ENCODE data around the gene USHBP1.

The USHBP1 gene

GRCh38 chr19:17260842-17261325 lies 3.7 kb downstream of the USHBP1 start:
- peak; percentile 67 for DNase-seq

- DNase-seq, result no peak
Observed at GRCh38 chr19:17259934-17260333, 4.6 kb downstream of the USHBP1 start.

GRCh38 chr19:17259118-17259780 lies 5.3 kb downstream of the USHBP1 start:
- no peak for DNase-seq

GRCh38 chr19:17256130-17256529 lies 8.4 kb downstream of the USHBP1 start:
- no peak for DNase-seq

- no peak for DNase-seq
Observed at GRCh38 chr19:17255150-17255621, 9.4 kb downstream of the USHBP1 start.

GRCh38 chr19:17254636-17255035 lies 9.9 kb downstream of the USHBP1 start:
- DNase-seq, result no peak

- DNase-seq, result no peak
Observed at GRCh38 chr19:17249887-17250548, 14.5 kb downstream of the USHBP1 start.

- no peak for DNase-seq
Observed at GRCh38 chr19:17248011-17248776, 16.4 kb downstream of the USHBP1 start.

- no peak for DNase-seq
Observed at GRCh38 chr19:17246681-17247425, 17.7 kb downstream of the USHBP1 start.

GRCh38 chr19:17245535-17245984 lies 19.0 kb downstream of the USHBP1 start, which contains the start of gene NR2F6:
NR2F6 (minus strand) TSS chr19:17245919; CDS start chr19:17245220, 699 bp downstream.
- no peak for DNase-seq

- DNase-seq, result no peak
Observed at GRCh38 chr19:17244618-17245534, 19.7 kb downstream of the USHBP1 start.

- no peak for DNase-seq
Observed at GRCh38 chr19:17243830-17244617, 20.5 kb downstream of the USHBP1 start.

GRCh38 chr19:17243211-17243829 lies 21.2 kb downstream of the USHBP1 start:
- DNase-seq, result no peak

GRCh38 chr19:17242431-17243208 lies 21.9 kb downstream of the USHBP1 start:
- no peak for DNase-seq

- DNase-seq, result no peak
Observed at GRCh38 chr19:17240826-17241399, 23.6 kb downstream of the USHBP1 start.

GRCh38 chr19:17240062-17240752 lies 24.3 kb downstream of the USHBP1 start:
- DNase-seq, result no peak

GRCh38 chr19:17237747-17238706 lies 26.5 kb downstream of the USHBP1 start:
- DNase-seq, result no peak

All from NCI-H446 treated with DMSO at 0.1 percent for 48 hours (cell line).